ENCODE results near the gene IFNA4.
A peak's percentile ranks its signal among the peaks of the same experiment; 100 is the strongest.
"Not testable (repeated sequence)": the region's sequence is repeated elsewhere in the genome, so short reads cannot be mapped to it uniquely, and the experiment has no call there.

IFNA4 gene

GRCh38 chr9:21187487-21187886 lies at the start of gene IFNA4:
TSS of gene IFNA4 (minus strand) at chr9:21187587. CDS start at chr9:21187531, 56 bp downstream.
- not testable (repeated sequence) for DNase-seq

DNA sequence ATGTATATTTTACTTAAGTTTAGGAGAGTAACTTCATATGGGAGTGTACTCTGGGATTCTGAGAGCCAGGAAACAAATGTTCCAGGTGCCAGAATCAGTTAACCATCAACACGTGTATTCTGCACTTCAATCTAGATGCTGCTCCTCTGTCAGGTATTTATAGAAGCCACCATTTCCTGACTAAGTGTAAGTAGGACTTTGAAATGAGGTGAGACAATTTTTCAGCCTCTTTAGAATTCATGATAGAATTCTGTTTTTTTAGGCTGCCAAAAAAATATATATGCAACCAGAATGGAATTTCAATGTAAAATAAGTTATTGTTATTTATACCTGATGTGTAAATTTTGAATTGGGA lies 49.0 kb upstream of the IFNA4 start:
- DNase-seq, result not testable (repeated sequence)

- peak; percentile 16 for DNase-seq
These were observed 48.3 kb upstream of the IFNA4 start for GRCh38 chr9:21235468-21236359.

GRCh38 chr9:21234153-21234687 lies 46.8 kb upstream of the IFNA4 start:
- no peak for DNase-seq

DNA sequence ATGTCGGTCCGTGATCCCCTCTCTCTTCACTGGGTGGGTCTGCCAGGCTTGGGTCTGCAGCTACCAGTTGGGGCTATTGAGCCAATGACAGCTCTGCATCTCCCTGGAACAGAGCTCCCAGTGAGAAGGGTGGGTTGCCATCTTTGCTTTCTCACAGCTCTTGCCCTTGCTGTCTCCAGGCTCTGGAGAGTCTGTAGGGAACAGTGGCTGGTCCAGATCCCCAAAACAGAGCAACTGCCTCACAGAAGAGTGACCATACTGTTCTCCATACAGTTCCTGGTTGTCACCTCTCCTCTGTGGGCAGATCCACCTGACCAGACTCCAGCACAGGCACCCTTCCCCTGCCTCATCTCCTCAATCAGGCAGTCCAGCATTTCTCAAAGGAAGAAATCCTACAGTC lies 45.9 kb upstream of the IFNA4 start:
- no peak for DNase-seq

- no peak for DNase-seq
These were observed 40.7 kb upstream of the IFNA4 start, which contains the start of gene IFNA17 for GRCh38 chr9:21228122-21228521. TSS of gene IFNA17 (minus strand) at chr9:21228222. CDS start at chr9:21228173, 49 bp downstream.

GRCh38 chr9:21217211-21217610 lies 29.8 kb upstream of the IFNA4 start, which contains the start of gene IFNA16:
TSS of gene IFNA16 (minus strand) at chr9:21217311. CDS start at chr9:21217305, 6 bp downstream.
- not testable (repeated sequence) for DNase-seq

DNA sequence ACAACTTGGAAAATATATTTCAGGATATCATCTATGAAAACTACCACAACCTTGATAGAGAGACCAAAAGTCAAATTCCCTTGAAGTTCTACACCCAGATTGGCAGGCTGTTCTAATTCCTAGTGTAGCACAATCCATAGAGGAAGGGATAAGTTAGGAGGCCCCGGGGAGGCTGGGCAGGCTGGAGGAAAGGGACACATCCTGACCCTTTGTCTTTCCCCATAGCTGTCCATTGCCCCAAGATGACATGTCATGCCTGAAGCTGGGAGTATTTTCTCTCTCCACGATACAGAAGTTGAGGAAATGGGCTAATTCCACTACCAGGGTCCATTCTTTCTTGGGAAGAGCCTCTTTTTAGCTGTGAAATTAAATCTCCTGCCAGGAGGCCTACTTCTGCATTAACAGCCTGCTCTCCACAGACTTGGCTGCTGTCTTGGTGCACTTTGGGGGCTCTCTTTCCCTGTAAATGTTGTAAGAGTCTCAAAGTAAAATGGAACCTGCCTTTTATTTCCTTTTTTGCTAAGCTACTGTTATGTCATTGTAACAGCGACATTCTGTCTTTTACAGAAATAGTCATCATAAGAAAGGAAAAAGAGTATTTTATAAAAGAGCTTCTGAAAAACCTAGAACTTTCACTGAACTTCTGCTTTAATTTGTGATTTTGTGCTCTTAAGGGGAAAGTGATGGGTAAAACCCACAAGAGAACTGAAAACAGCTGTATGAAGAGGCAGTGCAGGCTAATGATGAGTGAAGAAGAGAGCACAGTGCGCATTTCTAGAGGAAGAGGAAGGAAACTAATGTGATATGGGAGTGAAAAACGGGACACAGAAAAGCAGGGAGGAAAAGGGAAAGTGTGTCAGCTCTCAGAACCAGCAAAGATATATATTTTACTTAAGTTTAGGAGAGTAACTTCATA lies 26.3 kb upstream of the IFNA4 start:
- not testable (repeated sequence) for DNase-seq

DNA sequence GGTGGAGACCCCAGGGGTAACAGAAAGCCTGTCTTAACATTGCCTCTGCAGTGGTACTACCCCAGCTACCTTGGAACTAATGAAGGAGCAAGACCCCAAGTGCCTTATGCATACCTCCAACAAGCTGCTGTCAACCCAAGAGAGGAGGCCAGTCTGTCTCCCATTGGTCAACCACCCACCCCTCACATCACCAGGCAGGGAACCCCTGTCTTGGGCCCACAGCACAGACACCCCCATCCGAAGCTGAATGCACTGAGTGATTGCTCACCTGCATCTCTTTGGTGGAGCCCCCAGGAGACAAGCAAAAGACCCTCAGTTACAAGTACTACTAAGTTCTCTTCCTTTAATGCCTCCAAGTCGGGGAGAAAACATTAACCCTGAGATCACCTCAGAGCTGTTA lies 24.8 kb upstream of the IFNA4 start:
- not testable (repeated sequence) for DNase-seq

GRCh38 chr9:21210782-21211181 lies 23.4 kb upstream of the IFNA4 start:
- DNase-seq, result not testable (repeated sequence)

DNA sequence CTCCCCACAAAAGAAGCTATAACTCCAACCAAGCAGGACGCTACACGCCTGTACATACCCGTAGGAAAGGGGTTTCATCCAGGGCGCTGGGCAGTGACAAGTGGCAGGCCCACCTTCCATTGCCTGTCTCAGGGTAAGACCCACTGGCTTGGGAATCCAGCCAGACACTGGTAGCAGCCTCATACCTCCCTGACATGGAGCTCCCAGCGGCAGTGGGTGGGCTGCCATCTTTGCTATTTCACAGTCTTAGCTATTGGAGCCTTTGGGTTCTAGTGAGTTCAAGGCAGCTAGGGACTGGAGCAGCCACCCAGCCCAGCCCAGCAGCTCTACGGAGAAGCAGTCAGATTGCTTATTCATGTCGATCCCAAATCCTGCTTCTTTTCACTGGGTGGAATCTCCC lies 22.9 kb upstream of the IFNA4 start:
- no peak for DNase-seq

GRCh38 chr9:21207043-21207442 lies 19.7 kb upstream of the IFNA4 start, which contains the start of gene IFNA10:
TSS of gene IFNA10 (minus strand) at chr9:21207143. CDS start at chr9:21207097, 46 bp downstream.
- not testable (repeated sequence) for DNase-seq

DNA sequence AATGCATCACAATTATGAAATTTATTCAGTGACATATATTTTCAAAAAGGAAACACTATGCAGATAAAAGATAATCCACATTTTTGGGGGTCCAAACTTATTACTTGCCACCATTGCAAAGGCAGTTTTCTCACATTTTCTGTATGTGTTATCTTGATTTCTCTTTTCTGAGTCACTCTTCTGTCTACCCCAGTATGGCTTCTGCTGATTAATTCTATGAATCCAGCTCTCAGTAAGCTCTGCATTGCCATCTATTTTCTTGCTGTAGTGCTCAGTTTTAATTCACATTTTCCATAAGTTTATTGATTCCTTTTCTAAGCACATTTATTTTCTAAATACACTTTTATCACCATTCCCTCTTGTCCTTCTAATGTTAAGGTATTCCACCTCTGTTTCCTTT lies 17.8 kb upstream of the IFNA4 start:
- no peak for DNase-seq

DNA sequence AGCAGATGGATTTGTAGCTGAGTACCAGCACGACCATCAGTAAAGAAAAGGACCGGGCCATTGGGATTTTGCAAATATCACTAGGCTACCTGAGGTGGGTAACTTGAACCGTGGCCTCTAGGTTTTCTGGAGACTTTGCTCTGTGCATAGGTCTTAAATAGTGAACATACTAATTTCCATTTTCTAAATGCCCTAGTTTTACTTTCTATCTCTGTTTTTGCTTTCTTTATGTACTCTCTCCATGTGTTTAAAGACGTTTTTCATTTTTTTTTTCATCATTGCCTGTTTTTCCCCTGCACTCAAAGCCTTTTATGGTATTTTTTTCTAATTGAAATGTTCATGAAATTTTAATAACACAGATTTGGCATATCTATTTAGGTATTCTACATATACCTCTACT lies 14.7 kb upstream of the IFNA4 start, which contains the start of gene IFNA7:
Gene IFNA7 (minus strand): TSS at position 101 of the 400 bp plus-strand sequence. CDS start 40 bp downstream, at position 61.
- DNase-seq, result not testable (repeated sequence)

DNA sequence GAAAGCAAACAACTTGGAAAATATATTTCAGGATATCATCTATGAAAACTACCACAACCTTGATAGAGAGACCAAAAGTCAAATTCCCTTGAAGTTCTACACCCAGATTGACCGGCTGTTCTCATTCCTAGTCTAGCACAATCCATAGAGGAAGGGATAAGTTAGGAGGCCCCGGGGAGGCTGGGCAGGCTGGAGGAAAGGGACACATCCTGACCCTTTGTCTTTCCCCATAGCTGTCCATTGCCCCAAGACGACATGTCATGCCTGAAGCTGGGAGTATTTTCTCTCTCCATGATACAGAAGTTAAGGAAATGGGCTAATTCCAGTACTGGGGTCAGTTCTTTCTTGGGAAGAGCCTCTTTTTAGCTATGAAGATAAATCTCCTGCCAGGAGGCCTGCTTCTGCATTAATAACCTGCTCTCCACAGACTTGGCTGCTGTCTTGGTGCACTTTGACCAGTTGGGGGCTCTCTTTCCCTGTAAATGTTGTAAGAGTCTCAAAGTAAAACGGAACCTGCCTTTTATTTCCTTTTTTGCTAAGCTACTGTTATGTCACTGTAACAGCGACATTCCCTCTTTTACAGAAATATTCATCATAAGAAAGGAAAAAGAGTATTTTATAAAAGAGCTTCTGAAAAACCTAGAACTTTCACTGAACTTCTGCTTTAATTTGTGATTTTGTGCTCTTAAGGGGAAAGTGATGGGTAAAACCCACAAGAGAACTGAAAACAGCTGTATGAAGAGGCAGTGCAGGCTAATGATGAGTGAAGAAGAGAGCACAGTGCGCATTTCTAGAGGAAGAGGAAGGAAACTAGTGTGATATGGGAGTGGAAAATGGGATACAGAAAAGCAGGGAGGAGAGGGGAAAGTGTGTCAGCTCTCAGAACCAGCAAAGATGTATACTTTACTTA lies 7.7 kb upstream of the IFNA4 start:
- DNase-seq, result not testable (repeated sequence)

- not testable (repeated sequence) for DNase-seq
These were observed 4.3 kb downstream of the IFNA4 start for GRCh38 chr9:21182810-21183736.

DNA sequence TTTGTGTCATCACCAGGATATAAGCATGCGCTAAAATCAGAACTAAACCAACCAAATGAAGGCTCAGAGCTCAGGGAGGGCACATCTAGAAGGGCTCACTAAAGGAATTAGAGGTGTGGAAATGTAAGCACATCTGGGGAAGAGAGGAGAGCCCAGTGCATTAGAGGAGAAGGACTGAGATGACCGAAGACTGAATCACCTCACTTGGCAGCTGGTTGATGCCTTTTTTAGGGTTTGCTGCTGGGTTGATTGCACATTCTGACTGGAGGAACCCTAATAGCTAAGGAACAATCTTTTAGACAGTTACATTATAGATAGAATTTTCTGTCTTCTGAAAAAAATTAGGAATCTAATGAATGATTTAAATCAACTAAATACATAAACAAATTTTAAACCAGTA lies 12.7 kb downstream of the IFNA4 start:
- DNase-seq, result no peak

DNA sequence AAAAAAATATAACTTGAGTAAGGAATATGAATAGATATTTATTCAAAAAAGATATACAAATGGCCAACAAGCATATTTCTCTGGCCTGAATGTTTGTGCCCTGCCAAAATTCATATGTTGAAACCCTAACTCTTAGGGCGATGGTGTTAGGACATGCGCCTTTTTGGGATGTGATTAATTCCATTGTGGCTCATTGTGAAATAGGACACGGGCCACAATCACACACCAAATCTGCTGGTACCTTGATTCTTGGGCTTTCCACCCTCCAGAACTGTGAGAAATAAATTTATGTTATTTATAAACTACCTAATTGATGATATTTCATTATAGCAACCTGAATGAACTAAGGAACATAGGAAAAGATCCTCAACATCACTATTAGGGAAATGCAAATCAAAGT lies 15.2 kb downstream of the IFNA4 start:
- DNase-seq, result no peak

- no peak for DNase-seq
These were observed 16.0 kb downstream of the IFNA4 start for GRCh38 chr9:21171351-21171750.

DNA sequence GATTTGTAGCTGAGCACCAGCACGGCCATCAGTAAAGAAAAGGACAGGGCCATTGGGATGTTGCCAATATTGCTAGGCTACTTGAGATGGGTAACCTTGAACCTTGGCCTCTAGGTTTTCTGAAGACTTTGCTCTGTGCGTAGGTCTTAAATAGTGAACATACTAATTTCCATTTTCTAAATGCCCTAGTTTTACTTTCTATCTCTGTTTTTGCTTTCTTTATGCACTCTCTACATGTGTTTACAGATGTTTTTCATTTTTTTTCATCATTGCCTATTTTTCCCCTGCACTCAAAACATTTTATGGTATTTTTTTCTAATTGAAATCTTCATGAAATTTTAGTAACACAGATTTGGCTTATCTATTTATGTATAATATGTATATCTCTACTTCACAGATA lies 20.8 kb downstream of the IFNA4 start, which contains the start of gene IFNA21:
Gene IFNA21 (minus strand): TSS at position 101 of the 400 bp plus-strand sequence. CDS start 48 bp downstream, at position 53.
- not testable (repeated sequence) for DNase-seq

Data from DMS153 (cell line).